GM21515 (cell line): ENCODE measurements around the gene SEPHS2.
"Not testable (repeated sequence)": the region's sequence is repeated elsewhere in the genome, so short reads cannot be mapped to it uniquely, and the experiment has no call there.

Experiments used
- ATAC-seq: cut with Tn5 transposase; IDR thresholded peaks from one replicate; pipeline ENCODE4 v1.9.1; 2021; ENCODE audit not compliant: unreplicated experiment

Gene SEPHS2

GRCh38 chr16:30445408-30446202, at the start of gene SEPHS2:
Gene SEPHS2 (minus strand): TSS chr16:30445874. CDS start chr16:30445727, 147 bp downstream.
- ATAC-seq: peak; percentile 71

GRCh38 chr16:30494709-30495108, 49.0 kb upstream of the SEPHS2 start:
- ATAC-seq: no peak

GRCh38 chr16:30493941-30494488, 48.3 kb upstream of the SEPHS2 start:
- no peak for ATAC-seq

GRCh38 chr16:30491744-30492308, 46.2 kb upstream of the SEPHS2 start:
- no peak for ATAC-seq

- no peak for ATAC-seq
Measured at GRCh38 chr16:30491229-30491628, 45.6 kb upstream of the SEPHS2 start.

GRCh38 chr16:30490210-30490609, 44.5 kb upstream of the SEPHS2 start:
- ATAC-seq: no peak

GRCh38 chr16:30488764-30489605, 43.3 kb upstream of the SEPHS2 start:
- no peak for ATAC-seq

- no peak for ATAC-seq
Measured at GRCh38 chr16:30485818-30486436, 40.3 kb upstream of the SEPHS2 start.

- ATAC-seq: no peak
Measured at GRCh38 chr16:30484887-30485286, 39.2 kb upstream of the SEPHS2 start.

GRCh38 chr16:30482366-30482765, 36.7 kb upstream of the SEPHS2 start:
- no peak for ATAC-seq

- no peak for ATAC-seq
Measured at GRCh38 chr16:30481381-30481780, 35.7 kb upstream of the SEPHS2 start.

GRCh38 chr16:30478766-30479478, 33.2 kb upstream of the SEPHS2 start:
- no peak for ATAC-seq

GRCh38 chr16:30477773-30478172, 32.1 kb upstream of the SEPHS2 start:
- ATAC-seq: not testable (repeated sequence)

GRCh38 chr16:30476991-30477390, 31.3 kb upstream of the SEPHS2 start:
- ATAC-seq: no peak

GRCh38 chr16:30474684-30475083, 29.0 kb upstream of the SEPHS2 start:
- ATAC-seq: no peak

GRCh38 chr16:30474074-30474452, 28.4 kb upstream of the SEPHS2 start:
- ATAC-seq: no peak

GRCh38 chr16:30473231-30474073, 27.8 kb upstream of the SEPHS2 start:
- ATAC-seq: no peak

GRCh38 chr16:30472328-30472942, 26.8 kb upstream of the SEPHS2 start, which contains the start of gene ITGAL:
Gene ITGAL (plus strand): TSS chr16:30472742. CDS start chr16:30472838, 96 bp downstream.
- peak; percentile 38 for ATAC-seq

GRCh38 chr16:30470632-30470995, 24.9 kb upstream of the SEPHS2 start:
- no peak for ATAC-seq
